T-helper 17 cell (primary cell): ENCODE data around the gene IQSEC1. TPM values are rescaled to one million over a fixed set of nuclear protein-coding genes. Genes with fewer than 3 reads are reported as not detected.

Experiments
- ATAC-seq: fragments of 150-1000 bp; cut with Tn5 transposase; 2 replicates; pipeline ENCODE4 v1.10.0; 2021; ENCODE audit warnings: mild to moderate bottlenecking, moderate library complexity
- DNase-seq, 3 donors: peaks; one replicate each; pipeline versions ENCODE4 v3.0.0 to v3.0.0-alpha.2; 2020 to 2021
- H3K9me3 ChIP-seq: one replicate; pipeline ENCODE4 v1.7.0; 2013; ENCODE audit warnings: low read length, mild to moderate bottlenecking; ENCODE audit not compliant: control insufficient read depth, poor library complexity, severe bottlenecking
- H3K27ac Mint-ChIP-seq: one replicate; pipeline ENCODE4 v1.8.0; 2022; ENCODE audit warnings: mild to moderate bottlenecking, moderate library complexity, mixed read lengths
- H3K27me3 Mint-ChIP-seq: one replicate; pipeline ENCODE4 v1.8.0; 2022; ENCODE audit warnings: mixed read lengths
- H3K36me3 Mint-ChIP-seq: one replicate; pipeline ENCODE4 v1.8.0; 2022; ENCODE audit warnings: low read depth, mixed read lengths
- H3K4me1 Mint-ChIP-seq: one replicate; pipeline ENCODE4 v1.8.0; 2022; ENCODE audit warnings: mild to moderate bottlenecking, mixed read lengths
- H3K4me3 Mint-ChIP-seq: one replicate; pipeline ENCODE4 v1.8.0; 2022; ENCODE audit warnings: mild to moderate bottlenecking, moderate library complexity, mixed read lengths
- total RNA-seq, 4 donors: library from RNA in 2 of 4; stranded (reverse) in 2 of 4; gene quantifications; one replicate each; pipeline ENCODE4 v1.2.3 and lab custom pipeline; 2022 to 2026

The IQSEC1 gene
- total RNA-seq, 2 donors from 2014 or later = 114 to 128 TPM

- H3K36me3 Mint-ChIP-seq = no peaks in the 10 kb centered on the region
- DNase-seq (no peak), ATAC-seq (no peak)
- no peaks in the 10 kb centered on the region for H3K27me3 Mint-ChIP-seq
- H3K9me3 ChIP-seq = no peaks in the 10 kb centered on the region
- peaks cover 53% of the 10 kb centered on the region for H3K4me1 Mint-ChIP-seq
- H3K4me3 Mint-ChIP-seq = no peak overlapping the region
- H3K27ac Mint-ChIP-seq = peak overlapping the region; percentile 51
These were observed 85.6 kb downstream of the IQSEC1 start for GRCh38 chr3:12987602-12988001.

- Mint-ChIP-seq H3K36me3 (no peaks in the 10 kb centered on the region), H3K27me3 (no peaks in the 10 kb centered on the region), H3K4me1 (peaks cover 48% of the 10 kb centered on the region), H3K4me3 (no peak overlapping the region), H3K27ac (peak overlapping the region; percentile 51)
- no peaks in the 10 kb centered on the region for H3K9me3 ChIP-seq
- DNase-seq (no peak), ATAC-seq (no peak)
These were observed 86.2 kb downstream of the IQSEC1 start for GRCh38 chr3:12986986-12987385.

DNA sequence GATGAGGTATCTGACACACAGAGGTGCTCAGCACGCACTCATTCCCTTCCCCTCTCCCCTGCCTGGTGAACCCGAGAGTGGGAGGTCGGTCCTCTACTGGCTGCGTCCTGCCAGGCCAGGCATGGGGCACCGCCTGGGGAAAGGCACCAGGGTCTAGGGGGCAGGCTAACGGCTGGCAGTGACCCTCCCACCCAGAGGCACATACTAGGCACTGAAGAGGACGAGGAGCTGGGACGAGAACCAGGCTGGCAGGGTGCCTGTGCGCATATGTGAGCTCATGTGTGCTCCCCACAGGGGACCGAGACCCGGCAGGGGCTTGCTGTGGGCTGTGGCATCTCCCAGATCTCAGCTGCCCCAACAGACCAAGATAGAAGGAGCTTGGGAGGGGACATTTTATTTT lies 86.7 kb downstream of the IQSEC1 start:
- Mint-ChIP-seq H3K36me3 (no peaks in the 10 kb centered on the region), H3K4me1 (peaks cover 45% of the 10 kb centered on the region), H3K4me3 (no peak overlapping the region), H3K27ac (no peak overlapping the region), H3K27me3 (no peaks in the 10 kb centered on the region)
- no peaks in the 10 kb centered on the region for H3K9me3 ChIP-seq
- ATAC-seq = no peak
- no peak for DNase-seq

DNA sequence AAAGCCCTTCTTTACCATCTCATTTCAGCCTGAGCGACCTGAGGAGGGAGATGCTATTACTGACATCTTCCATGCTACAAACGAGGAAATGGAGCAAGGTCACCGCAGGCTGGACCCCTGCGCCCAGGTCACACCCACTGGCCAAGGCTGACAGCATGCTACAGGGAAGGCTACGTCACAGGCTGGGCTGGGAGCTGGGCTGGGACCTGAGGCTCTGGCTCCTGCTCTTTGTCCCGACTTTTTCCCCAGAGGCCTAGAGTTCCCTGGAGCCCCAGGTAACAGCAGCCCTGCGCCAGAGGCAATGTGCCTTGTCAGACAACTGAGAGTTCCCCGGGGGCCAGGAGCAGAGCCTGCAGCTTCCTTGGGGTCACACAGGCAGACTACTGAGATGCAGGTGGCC lies 87.2 kb downstream of the IQSEC1 start:
- no peak overlapping the region for H3K27ac Mint-ChIP-seq

DNA sequence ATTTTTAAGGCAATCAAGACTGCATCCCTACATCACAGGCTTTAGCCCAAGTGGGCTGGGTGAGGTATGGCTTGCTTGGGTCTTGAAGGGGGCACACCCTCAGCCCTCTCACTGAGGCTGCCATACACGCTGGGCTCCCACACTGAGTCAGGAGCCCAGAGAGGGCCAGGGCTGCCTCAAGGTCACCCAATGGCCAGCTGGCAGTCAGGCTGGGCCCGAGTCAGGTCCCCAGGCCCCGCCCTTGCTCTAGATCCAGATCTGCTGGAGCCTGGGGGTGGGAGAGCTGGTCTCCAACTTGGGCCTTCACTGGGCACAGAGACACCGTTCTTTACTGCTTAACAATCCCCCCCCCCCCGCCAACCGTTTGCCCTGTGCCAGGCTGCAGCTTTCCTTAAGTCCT lies 88.1 kb downstream of the IQSEC1 start:
- no peak for ATAC-seq
- Mint-ChIP-seq H3K36me3 (no peaks in the 10 kb centered on the region), H3K27ac (no peak overlapping the region), H3K27me3 (no peaks in the 10 kb centered on the region), H3K4me1 (peaks cover 40% of the 10 kb centered on the region), H3K4me3 (no peak overlapping the region)
- H3K9me3 ChIP-seq = no peaks in the 10 kb centered on the region
- DNase-seq = no peak

More for the DNA sequence above, 87.2 kb downstream of the IQSEC1 start:
- ATAC-seq (no peak), DNase-seq (no peak)
- no peak overlapping the region for H3K4me3 Mint-ChIP-seq
- H3K36me3 Mint-ChIP-seq = no peaks in the 10 kb centered on the region
- H3K4me1 Mint-ChIP-seq = peaks cover 44% of the 10 kb centered on the region
- H3K27me3 Mint-ChIP-seq = no peaks in the 10 kb centered on the region
- no peaks in the 10 kb centered on the region for H3K9me3 ChIP-seq

DNA sequence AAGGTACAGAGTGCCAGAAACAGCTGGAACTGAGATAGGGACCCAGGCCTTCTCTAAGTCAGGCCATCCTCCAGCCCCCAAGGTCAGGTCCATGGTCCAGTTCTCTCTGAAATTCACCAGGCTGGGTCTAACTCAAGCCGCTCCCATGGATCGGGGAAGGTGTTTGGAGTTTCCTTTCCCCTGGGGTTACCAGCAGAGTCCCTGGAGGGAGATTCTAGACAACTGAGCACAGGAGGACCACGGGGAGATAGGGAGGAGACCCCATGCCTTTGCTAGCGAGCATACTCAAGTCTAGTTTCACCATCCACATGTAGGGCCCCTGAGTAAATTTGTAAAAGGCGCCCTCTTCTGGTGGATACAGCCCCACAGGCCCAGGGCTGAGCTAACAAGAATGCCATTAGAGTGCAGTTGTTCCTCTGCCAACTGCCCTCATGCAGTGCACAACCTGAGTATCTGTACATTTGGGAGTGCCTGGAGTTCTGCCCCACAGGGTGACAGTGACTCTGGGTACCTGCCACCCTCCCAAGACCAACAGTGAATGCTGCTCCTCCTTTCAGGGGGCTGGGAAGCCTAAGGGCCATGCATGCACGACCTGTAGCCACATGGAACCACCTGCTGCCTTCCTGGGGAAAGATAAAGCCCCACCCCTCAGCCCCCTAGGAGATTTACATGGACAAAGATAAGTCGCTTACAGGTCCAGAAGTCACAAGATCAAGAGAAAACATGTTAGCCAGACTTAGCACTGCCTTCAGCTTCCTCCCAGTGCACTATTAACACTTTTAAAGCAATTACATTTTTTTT lies 89.0 kb downstream of the IQSEC1 start:
- Mint-ChIP-seq H3K4me3 (peak overlapping the region; percentile 67), H3K27me3 (no peaks in the 10 kb centered on the region), H3K4me1 (peaks cover 38% of the 10 kb centered on the region), H3K36me3 (no peaks in the 10 kb centered on the region), H3K27ac (peak overlapping the region; percentile 45)
- H3K9me3 ChIP-seq = no peaks in the 10 kb centered on the region
- ATAC-seq (peak; percentile 80), DNase-seq (peak in 1 of 3 donors; percentile 32)

DNA sequence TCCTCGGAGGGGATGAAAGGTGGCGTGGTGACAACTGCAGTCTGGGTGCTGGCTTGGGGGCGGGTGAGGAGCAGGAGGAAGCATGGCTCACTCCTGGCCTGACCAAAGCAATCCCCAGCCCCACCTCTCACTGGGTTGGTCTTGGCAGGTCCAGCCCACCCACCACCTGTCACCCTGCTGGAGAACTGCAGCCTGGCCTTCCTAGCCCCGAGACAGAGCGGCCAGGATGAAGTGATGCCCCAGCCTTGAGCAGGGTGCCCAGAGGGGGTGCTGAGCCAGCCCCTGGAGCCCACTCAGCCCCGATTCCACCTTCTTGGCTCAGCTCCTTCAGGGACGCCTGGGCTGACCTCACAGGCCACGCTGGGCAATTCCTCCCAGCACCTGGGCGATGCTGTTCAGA lies 89.9 kb downstream of the IQSEC1 start:
- Mint-ChIP-seq H3K27ac (peak overlapping the region; percentile 57), H3K36me3 (no peaks in the 10 kb centered on the region), H3K4me1 (peaks cover 36% of the 10 kb centered on the region), H3K4me3 (peak overlapping the region; percentile 12), H3K27me3 (no peaks in the 10 kb centered on the region)
- DNase-seq = no peak
- H3K9me3 ChIP-seq = no peaks in the 10 kb centered on the region
- ATAC-seq = no peak

- H3K9me3 ChIP-seq = no peaks in the 10 kb centered on the region
- Mint-ChIP-seq H3K36me3 (no peaks in the 10 kb centered on the region), H3K4me1 (peaks cover 35% of the 10 kb centered on the region), H3K4me3 (peak overlapping the region; percentile 52), H3K27ac (peak overlapping the region; percentile 57), H3K27me3 (no peaks in the 10 kb centered on the region)
- ATAC-seq (no peak), DNase-seq (no peak)
These were observed 90.6 kb downstream of the IQSEC1 start for GRCh38 chr3:12982619-12983101.

DNA sequence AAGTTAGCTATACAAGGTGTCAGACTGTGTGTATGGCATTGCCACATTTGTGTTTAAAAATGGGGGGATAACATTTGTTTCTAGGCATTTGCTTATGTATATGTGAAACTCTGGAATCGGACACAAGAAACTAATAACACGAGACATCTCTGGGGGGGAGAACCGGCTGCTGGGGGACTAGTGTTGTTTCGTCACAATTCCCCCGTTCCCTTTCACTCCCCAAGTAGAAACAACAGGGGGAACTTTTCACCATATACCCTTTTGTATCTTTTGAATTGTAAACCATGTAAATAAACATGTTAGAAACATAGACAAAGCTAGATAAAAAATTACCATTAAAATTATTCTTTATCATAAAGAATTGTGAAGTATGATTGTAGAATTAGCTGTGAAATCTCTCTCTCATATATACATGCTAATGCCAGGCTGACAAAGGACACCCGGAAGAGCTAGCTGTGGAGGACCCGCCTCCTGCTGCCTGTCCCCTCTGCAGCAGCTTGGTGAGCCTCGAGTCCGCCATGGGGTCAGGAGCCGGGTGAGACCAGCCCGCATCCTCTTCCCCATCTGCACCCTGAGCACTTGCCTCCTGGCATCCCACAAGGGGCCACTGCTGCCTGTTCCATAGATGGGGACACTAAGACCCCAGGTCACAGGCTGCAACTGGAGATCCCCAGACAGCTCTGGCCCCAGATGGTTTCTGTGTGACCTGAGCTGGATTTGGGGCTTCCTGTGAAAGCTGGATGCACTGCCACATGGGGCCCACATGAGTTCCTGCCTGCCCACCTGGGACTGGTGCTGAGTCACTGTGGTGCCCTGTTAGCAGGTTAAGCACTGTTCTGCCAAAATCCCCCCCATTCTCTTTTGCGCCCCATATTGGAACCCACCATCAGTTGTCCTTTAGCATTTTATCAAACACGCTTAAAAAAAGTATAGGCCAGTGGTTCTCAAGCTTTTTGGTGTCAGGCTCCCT lies 91.6 kb downstream of the IQSEC1 start:
- no peaks in the 10 kb centered on the region for H3K27me3 Mint-ChIP-seq
- H3K9me3 ChIP-seq = no peaks in the 10 kb centered on the region
- H3K4me3 Mint-ChIP-seq = no peak overlapping the region
- H3K4me1 Mint-ChIP-seq = peaks cover 34% of the 10 kb centered on the region
- DNase-seq (no peak), ATAC-seq (no peak)
- no peaks in the 10 kb centered on the region for H3K36me3 Mint-ChIP-seq
- H3K27ac Mint-ChIP-seq = peak overlapping the region; percentile 57

GRCh38 chr3:12980596-12981290 lies 92.5 kb downstream of the IQSEC1 start:
- no peaks in the 10 kb centered on the region for H3K27me3 Mint-ChIP-seq
- DNase-seq = no peak
- peaks cover 2% of the 10 kb centered on the region for H3K36me3 Mint-ChIP-seq
- H3K9me3 ChIP-seq = no peaks in the 10 kb centered on the region
- no peak overlapping the region for H3K4me3 Mint-ChIP-seq
- peak overlapping the region; percentile 82 for H3K27ac Mint-ChIP-seq
- ATAC-seq = no peak
- H3K4me1 Mint-ChIP-seq = peaks cover 33% of the 10 kb centered on the region

DNA sequence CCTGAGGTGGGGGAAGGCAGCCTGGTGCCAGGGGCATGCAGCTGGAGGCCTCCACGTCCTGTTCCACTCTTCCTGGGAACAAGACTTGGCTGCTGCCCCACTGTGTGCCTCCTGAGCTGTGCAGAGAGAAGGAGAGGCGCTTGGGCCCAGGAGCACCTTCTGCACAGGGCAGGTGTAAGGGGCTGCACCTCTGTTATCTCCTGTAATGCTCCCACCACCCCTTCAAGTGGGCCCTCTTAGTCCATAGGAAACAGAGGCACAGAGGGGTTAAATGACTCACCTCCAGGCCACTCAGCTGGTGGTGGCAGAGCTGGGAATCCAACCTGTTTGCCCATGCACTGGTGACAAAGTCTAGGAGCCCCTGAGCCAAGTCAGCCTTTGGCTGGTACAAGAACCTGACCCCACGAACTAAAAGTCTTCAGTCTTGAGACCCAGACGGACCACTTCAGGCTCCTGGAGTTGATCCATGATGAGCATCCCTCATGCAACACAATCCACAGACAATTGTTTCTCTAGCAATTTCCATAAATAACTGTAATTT lies 93.2 kb downstream of the IQSEC1 start:
- Mint-ChIP-seq H3K4me3 (no peak overlapping the region), H3K4me1 (peaks cover 37% of the 10 kb centered on the region), H3K27me3 (no peaks in the 10 kb centered on the region), H3K27ac (no peak overlapping the region), H3K36me3 (peaks cover 2% of the 10 kb centered on the region)
- ATAC-seq (no peak), DNase-seq (no peak)
- H3K9me3 ChIP-seq = no peaks in the 10 kb centered on the region

- DNase-seq = no peak
- H3K9me3 ChIP-seq = no peaks in the 10 kb centered on the region
- H3K4me1 Mint-ChIP-seq = peaks cover 40% of the 10 kb centered on the region
- H3K36me3 Mint-ChIP-seq = peaks cover 2% of the 10 kb centered on the region
- no peak for ATAC-seq
- H3K27ac Mint-ChIP-seq = no peak overlapping the region
- H3K27me3 Mint-ChIP-seq = no peaks in the 10 kb centered on the region
- H3K4me3 Mint-ChIP-seq = no peak overlapping the region
These were observed 93.9 kb downstream of the IQSEC1 start for GRCh38 chr3:12979151-12979946.
